ENCODE results near the gene OR7C2.
"Not testable (repeated sequence)": the region's sequence is repeated elsewhere in the genome, so short reads cannot be mapped to it uniquely, and the experiment has no call there.

The OR7C2 gene

DNA sequence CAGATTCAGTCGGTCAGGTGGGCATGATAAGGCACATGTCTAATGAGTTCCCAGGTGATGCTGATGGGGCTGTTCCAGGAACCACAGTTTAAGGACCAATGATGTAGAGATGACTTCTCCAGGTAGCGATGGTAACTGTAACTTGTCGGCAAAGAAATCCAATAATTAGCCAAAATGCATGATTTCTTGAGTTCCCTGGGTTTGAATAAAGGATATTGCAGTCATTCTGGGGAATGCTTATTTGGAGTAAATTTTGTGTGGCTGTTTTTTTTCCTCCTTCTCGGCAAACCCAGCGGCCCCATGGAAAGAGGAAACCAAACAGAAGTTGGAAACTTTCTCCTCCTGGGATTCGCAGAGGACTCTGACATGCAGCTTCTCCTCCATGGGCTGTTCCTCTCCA lies at the start of gene OR7C2:
OR7C2 (plus strand) TSS at position 301 of the 400 bp plus-strand sequence; CDS start at position 301, 0 bp downstream.
- Histone ChIP-seq H3K4me1 (no peaks in the 10 kb centered on the region), H3K27me3 (ENCODE audit: low read depth) (no peaks in the 10 kb centered on the region; the same call in 1 of the 2 replicates), H3K36me3 (replicated peaks) (no peaks in the 10 kb centered on the region), H3K4me3 (no peak within 1 kb of the TSS), H3K9me3 (no peaks in the 10 kb centered on the region)
- no peak for DNase-seq (ENCODE audit: low spot score in 2 of 2)
- in situ Hi-C loops (cut with MboI; ENCODE audit: low sequenced_read_pairs) = no loop called here

DNA sequence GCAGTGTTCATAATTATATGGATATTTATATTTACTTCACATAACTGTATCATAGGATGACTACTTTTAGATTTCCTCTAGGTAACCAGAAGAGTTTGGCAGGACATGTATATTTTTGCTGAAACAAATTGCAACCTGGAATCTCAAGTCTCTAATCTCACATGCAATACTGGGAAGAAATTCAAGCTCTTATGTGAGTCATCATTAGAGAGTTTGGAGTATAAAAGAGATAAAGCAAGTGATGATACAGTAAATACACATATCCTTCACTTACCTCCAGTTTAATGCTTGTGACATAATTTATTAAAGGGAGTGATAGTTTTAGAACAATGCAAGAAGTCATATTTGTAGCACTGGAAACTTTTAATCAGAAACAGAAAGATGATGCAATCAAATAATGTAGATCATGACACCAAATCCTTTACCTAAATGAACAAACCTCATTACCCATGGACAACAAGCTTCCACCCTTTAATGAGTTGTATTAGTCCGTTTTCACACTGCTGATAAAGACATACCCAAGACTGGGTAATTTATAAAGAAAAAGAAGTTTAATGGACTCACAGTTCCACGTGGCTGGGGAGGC lies 39.5 kb upstream of the OR7C2 start:
- Histone ChIP-seq H3K27me3 (ENCODE audit: low read depth) (peaks cover 5% of the 10 kb centered on the region; the same call in 1 of the 2 replicates), H3K9me3 (no peaks in the 10 kb centered on the region), H3K4me3 (no peak overlapping the region), H3K36me3 (replicated peaks) (no peaks in the 10 kb centered on the region), H3K4me1 (no peaks in the 10 kb centered on the region)
- DNase-seq (ENCODE audit: low spot score in 2 of 2) = no peak
- in situ Hi-C loops (cut with MboI; ENCODE audit: low sequenced_read_pairs) = no loop called here

DNA sequence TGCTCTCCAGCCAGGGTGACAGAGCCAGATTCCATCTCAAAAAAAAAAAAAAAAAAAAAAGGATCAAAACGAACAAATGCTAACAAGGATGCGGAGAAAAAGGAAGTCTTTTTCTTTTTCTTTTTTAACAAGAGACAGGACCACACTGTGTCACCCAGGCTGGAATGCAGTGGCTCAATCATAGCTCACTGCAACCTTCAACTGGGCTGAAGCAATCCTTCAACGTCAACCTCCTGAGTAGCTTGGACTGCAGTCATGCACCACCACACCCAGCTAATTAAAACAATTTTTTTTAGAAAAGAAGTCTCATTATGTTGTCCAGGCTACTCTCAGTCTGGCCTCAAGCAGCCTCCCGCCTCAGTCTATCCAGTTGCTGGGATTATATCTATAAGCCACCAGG lies 34.6 kb upstream of the OR7C2 start:
- peaks cover 5% of the 10 kb centered on the region for H3K27me3 ChIP-seq (ENCODE audit: low read depth)
- no peaks in the 10 kb centered on the region for H3K36me3 ChIP-seq (replicated peaks)
- H3K4me3 ChIP-seq = no peak overlapping the region
- no peak for DNase-seq (ENCODE audit: low spot score in 2 of 2)
- H3K9me3 ChIP-seq = no peaks in the 10 kb centered on the region
- in situ Hi-C loops (cut with MboI; ENCODE audit: low sequenced_read_pairs) = no loop called here
- no peaks in the 10 kb centered on the region for H3K4me1 ChIP-seq

DNA sequence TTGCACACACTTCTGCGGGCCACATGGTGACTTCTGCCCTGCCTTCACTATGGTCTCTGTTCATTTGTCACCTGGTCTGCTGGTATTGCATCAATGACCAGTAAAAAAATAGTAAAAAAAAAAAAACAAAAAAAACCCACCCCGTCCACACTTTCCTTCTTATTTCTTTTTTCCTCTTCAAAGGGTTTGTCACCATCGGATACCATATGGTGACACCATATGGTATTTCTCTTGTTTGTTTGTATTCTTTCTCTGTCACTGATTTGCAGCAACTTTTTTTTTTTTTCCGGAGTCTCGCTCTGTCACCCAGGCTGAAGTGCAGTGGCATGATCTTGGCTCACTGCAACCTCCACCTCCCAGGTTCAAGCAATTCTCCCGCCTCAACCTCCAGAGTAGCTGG lies 26.2 kb upstream of the OR7C2 start:
- in situ Hi-C loops (cut with MboI; ENCODE audit: low sequenced_read_pairs) = no loop called here
- H3K4me1 ChIP-seq = no peaks in the 10 kb centered on the region
- H3K36me3 ChIP-seq (replicated peaks) = no peaks in the 10 kb centered on the region
- no peaks in the 10 kb centered on the region for H3K9me3 ChIP-seq
- DNase-seq (ENCODE audit: low spot score in 2 of 2) = no peak
- peaks cover 5% of the 10 kb centered on the region; the same call in 1 of the 2 replicates for H3K27me3 ChIP-seq (ENCODE audit: low read depth)
- no peak overlapping the region for H3K4me3 ChIP-seq

DNA sequence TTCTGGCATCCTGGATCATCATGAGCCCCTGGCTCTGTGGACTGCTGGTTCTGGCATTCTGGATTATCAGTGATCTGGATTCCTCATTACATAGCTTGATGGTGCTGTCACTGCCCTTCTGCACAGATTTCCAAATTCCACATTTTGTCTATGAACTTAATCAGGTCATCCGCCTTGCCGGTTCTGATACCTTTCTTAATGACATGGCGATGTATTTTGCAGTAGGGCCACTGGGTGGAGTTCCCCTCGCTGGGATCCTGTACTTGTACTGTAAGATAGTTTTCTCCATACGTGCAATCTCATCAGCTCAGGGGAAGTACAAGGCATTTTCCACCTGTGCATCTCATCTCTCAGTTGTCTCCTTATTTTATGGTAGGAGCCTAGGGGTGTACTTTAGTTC lies 24.4 kb upstream of the OR7C2 start:
- Histone ChIP-seq H3K4me1 (no peaks in the 10 kb centered on the region), H3K36me3 (replicated peaks) (no peaks in the 10 kb centered on the region), H3K27me3 (ENCODE audit: low read depth) (peaks cover 2% of the 10 kb centered on the region; the same call in 1 of the 2 replicates), H3K9me3 (no peaks in the 10 kb centered on the region), H3K4me3 (no peak overlapping the region)
- DNase-seq (ENCODE audit: low spot score in 2 of 2) = no peak
- in situ Hi-C loops (cut with MboI; ENCODE audit: low sequenced_read_pairs) = no loop called here

DNA sequence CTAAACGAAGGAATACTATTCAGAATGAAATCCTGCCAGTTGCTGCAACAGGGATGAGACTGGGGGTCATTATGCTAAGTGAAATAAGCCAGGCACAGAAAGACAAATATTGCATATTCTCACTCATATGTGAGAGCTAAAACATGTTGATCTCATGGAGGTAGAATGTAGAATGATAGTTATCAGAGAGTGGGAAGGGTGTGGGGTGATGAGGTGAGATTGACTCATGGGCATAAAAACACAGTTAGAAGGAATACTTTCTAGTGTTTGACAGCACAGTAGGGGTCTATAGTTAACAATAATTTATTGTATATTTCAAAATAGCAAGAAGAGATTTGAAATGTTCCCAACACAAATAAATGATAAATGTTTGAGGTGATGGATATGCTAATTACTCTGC lies 7.8 kb upstream of the OR7C2 start:
- no peaks in the 10 kb centered on the region for H3K9me3 ChIP-seq
- no peak for DNase-seq (ENCODE audit: low spot score in 2 of 2)
- H3K27me3 ChIP-seq (ENCODE audit: low read depth) = no peaks in the 10 kb centered on the region
- in situ Hi-C loops (cut with MboI; ENCODE audit: low sequenced_read_pairs) = no loop called here
- no peak overlapping the region for H3K4me3 ChIP-seq
- no peaks in the 10 kb centered on the region for H3K4me1 ChIP-seq
- no peaks in the 10 kb centered on the region for H3K36me3 ChIP-seq (replicated peaks)

DNA sequence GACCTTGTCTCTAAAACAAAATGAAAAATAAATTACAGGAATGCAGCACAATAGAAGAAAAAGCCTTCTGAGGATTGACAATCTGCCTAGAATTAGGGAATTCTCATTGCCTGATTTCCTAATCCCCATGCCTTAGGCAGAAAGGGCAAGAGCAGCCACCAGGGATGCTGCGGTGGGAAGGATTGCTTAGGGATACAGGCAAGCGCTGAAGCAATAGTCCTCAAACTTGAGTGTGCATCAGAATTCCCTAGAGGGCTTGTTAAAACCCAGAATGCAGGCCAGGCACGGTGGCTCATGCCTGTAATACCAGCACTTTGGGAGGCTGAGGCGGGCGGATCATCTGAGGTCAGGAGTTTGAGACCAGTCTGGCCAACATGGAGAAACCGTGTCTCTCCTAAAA lies 1.0 kb upstream of the OR7C2 start:
- H3K27me3 ChIP-seq (ENCODE audit: low read depth) = no peaks in the 10 kb centered on the region; the same call in 1 of the 2 replicates
- DNase-seq (ENCODE audit: low spot score in 2 of 2) = no peak
- no peak overlapping the region for H3K4me3 ChIP-seq
- in situ Hi-C loops (cut with MboI; ENCODE audit: low sequenced_read_pairs) = no loop called here
- no peaks in the 10 kb centered on the region for H3K9me3 ChIP-seq
- H3K36me3 ChIP-seq (replicated peaks) = no peaks in the 10 kb centered on the region
- no peaks in the 10 kb centered on the region for H3K4me1 ChIP-seq

DNA sequence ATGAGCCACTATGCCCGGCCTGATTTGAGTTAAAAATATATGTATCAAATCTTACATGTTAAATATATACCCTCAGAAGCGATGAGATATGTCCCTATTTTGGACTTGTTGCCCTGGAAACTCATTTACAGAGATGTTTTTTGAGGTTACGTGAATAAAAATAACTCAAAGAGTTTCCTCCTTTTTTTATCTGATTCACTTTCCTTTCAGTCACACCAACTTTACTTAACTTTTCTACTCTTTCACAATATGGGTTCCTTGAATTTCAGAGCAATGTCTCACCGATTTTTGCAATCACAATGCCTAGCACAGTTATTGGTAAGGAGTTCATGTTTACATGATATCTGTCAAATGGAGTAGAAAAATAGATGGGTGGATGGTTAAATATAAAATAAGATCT lies 2.3 kb downstream of the OR7C2 start:
- Histone ChIP-seq H3K9me3 (no peaks in the 10 kb centered on the region), H3K27me3 (ENCODE audit: low read depth) (no peaks in the 10 kb centered on the region; the same call in 1 of the 2 replicates), H3K4me3 (no peak overlapping the region), H3K36me3 (replicated peaks) (no peaks in the 10 kb centered on the region), H3K4me1 (no peaks in the 10 kb centered on the region)
- in situ Hi-C loops (cut with MboI; ENCODE audit: low sequenced_read_pairs) = no loop called here
- no peak for DNase-seq (ENCODE audit: low spot score in 2 of 2)

DNA sequence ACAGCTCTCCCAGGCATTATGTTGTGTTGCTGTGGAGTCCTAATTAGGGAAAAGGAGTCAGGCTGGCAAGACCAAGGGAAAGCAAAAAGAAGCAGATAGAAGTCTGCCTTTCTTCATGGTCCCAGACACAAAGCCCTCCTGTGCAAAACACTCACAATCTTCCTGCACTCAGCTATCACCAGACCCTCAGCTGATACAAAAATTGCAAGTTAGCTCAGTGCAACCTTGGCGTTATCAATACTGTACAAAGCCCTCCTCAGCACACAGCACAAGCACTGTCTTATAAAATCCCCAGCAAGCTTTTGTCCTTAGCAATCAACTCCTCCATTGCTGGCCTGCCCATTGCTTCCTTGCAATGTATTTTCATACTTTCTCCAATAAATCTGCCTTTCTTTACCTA lies 3.2 kb downstream of the OR7C2 start:
- Histone ChIP-seq H3K9me3 (no peaks in the 10 kb centered on the region), H3K4me1 (no peaks in the 10 kb centered on the region), H3K36me3 (replicated peaks) (no peaks in the 10 kb centered on the region), H3K4me3 (no peak overlapping the region), H3K27me3 (ENCODE audit: low read depth) (no peaks in the 10 kb centered on the region; the same call in 1 of the 2 replicates)
- in situ Hi-C loops (cut with MboI; ENCODE audit: low sequenced_read_pairs) = no loop called here
- no peak for DNase-seq (ENCODE audit: low spot score in 2 of 2)

DNA sequence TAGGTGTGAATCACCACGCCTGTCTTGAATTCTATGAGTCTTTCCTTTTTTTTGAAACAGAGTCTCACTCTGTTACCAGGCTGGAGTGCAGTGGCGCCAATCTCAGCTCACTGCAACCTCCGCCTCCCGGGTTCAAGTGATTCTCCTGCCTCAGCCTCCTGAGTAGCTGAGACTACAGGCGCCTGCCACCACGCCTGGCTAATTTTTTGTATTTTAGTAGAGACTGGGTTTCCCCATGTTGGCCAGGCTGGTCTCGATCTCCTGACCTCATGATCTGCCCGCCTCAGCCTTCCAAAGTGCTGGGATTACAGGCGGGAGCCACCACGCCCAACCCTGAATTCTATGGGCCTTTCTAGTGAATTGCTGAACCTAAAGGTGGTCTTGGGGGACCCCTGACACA lies 8.1 kb downstream of the OR7C2 start:
- H3K36me3 ChIP-seq (replicated peaks); H3K27me3 ChIP-seq (ENCODE audit: low read depth); DNase-seq (ENCODE audit: low spot score in 2 of 2); in situ Hi-C loops (cut with MboI; ENCODE audit: low sequenced_read_pairs); H3K4me1 ChIP-seq; H3K4me3 ChIP-seq; H3K9me3 ChIP-seq: not testable (repeated sequence)

DNA sequence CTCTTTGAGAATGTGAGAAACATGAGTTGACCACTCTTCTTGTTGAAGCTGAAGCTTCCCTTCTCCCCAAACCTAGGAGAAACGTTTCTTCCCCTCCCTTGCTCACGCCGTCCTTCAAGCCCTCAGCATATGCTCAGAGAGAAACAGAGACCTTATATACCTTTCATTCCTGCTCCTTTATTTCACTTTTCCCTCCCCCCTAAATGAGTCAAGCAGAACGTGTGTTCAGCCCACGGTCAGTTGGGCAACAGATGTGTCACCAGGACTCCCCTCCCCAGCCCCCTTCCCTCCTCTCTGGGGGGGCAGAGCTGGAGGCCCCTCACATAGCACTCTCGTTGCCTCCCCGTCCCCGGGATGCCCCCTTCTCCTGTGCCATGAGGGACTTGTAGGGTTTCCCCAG lies 8.6 kb downstream of the OR7C2 start:
- Histone ChIP-seq H3K36me3 (replicated peaks) (no peaks in the 10 kb centered on the region), H3K4me1 (no peaks in the 10 kb centered on the region), H3K9me3 (no peaks in the 10 kb centered on the region), H3K4me3 (no peak overlapping the region), H3K27me3 (ENCODE audit: low read depth) (no peaks in the 10 kb centered on the region)
- no peak for DNase-seq (ENCODE audit: low spot score in 2 of 2)
- in situ Hi-C loops (cut with MboI; ENCODE audit: low sequenced_read_pairs) = no loop called here

DNA sequence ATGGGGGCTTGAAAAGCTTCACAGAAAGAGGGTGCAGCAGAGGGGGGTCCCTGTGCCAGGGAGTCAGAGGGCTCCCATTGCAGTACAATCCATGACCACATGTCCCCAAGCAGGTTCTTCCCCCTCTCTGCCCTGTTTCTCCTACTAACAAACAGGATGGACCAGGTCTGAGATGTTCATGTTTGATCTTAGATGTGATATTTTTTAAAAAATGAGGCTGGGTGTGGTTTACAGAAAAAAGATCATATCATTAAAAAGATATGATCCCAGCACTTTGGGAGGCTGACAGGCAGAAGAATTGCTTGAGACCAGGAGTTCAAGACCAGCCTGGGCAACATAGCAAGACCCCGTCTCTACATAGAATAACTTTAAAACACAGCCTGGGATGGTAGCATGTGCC lies 9.1 kb downstream of the OR7C2 start:
- in situ Hi-C loops (cut with MboI; ENCODE audit: low sequenced_read_pairs) = no loop called here
- no peak for DNase-seq (ENCODE audit: low spot score in 2 of 2)
- H3K27me3 ChIP-seq (ENCODE audit: low read depth) = no peaks in the 10 kb centered on the region
- no peaks in the 10 kb centered on the region for H3K4me1 ChIP-seq
- H3K4me3 ChIP-seq = no peak overlapping the region
- no peaks in the 10 kb centered on the region for H3K36me3 ChIP-seq (replicated peaks)
- H3K9me3 ChIP-seq = no peaks in the 10 kb centered on the region

DNA sequence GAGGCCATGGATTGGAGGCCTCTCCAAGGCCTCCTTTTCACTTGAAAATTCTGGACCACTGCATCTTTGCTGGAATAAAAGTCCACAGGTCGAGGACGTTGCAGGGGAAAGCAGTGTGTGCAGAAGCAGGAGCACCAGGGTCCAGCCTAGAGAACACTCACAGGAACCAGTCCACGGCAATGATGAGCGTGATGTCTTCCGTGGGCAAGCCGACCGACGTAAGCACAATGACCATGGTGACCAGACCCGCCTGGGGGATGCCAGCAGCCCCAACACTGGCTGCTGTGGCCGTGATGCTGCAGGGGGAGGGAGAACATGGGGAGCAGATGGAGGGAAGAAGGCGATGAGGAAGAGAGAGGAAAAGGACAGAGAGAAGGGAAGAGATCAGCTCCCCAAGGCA lies 11.5 kb downstream of the OR7C2 start:
- DNase-seq (ENCODE audit: low spot score in 2 of 2) = no peak

DNA sequence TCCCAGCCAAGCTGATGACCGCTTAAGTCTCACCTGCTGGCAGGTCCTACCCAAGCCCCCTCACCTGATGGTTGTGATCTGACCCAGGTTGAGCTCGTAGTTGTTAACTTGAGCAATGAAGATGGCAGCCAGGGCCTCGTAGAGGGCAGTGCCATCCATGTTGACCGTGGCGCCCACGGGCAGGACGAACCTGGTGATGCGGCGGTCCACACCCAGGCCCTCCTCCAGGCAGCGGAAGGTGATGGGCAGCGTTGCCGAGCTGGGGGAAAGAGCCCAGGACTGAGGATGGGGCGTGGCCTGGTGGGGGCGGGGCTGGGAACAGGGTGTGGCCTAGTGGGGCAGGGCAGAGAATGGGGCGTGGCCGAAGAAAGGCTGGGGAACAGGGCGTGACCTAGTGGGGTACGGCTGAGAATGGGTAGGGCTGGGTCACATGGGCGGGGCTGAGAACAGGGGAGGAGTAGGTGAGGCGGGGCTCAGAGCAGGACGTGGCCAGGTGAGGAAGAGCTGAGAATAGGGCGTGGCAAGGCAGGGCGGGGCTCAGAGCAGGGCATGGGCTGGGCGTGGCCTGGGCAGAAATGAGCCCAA lies 12.9 kb downstream of the OR7C2 start:
- in situ Hi-C loops (cut with MboI; ENCODE audit: low sequenced_read_pairs) = no loop called here

More for the DNA sequence above, 11.5 kb downstream of the OR7C2 start:
- H3K36me3 ChIP-seq (replicated peaks) = no peaks in the 10 kb centered on the region
- no peaks in the 10 kb centered on the region for H3K9me3 ChIP-seq
- in situ Hi-C loops (cut with MboI; ENCODE audit: low sequenced_read_pairs) = no loop called here
- H3K4me3 ChIP-seq = no peak overlapping the region
- no peaks in the 10 kb centered on the region for H3K4me1 ChIP-seq
- H3K27me3 ChIP-seq (ENCODE audit: low read depth) = no peaks in the 10 kb centered on the region

DNA sequence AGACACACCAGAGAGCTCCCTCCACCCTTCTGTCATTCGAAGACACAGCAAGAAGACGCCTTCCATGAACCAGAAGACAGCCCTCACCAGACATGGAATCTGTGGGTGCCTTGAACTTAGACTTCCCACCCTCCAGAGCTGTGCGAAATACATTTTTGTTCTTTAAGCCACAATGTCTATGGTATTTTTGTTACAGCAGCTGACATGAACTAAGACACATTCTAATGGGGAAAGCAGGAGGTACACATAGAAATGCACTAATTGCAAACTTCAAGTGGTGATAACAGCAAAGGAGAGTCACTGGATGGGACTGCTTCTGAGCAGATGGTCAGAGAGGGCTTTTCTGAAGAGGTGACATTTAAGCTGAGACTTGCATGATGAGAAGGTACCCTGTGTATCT lies 16.2 kb downstream of the OR7C2 start:
- peaks cover 6% of the 10 kb centered on the region; the same call in 1 of the 2 replicates for H3K36me3 ChIP-seq (replicated peaks)
- no peak overlapping the region for H3K4me3 ChIP-seq
- in situ Hi-C loops (cut with MboI; ENCODE audit: low sequenced_read_pairs) = no loop called here
- no peak for DNase-seq (ENCODE audit: low spot score in 2 of 2)
- H3K9me3 ChIP-seq = peaks cover 3% of the 10 kb centered on the region; the same call in 1 of the 2 replicates
- no peaks in the 10 kb centered on the region for H3K4me1 ChIP-seq
- H3K27me3 ChIP-seq (ENCODE audit: low read depth) = no peaks in the 10 kb centered on the region

More for the DNA sequence above, 12.9 kb downstream of the OR7C2 start:
- Histone ChIP-seq H3K36me3 (replicated peaks) (no peaks in the 10 kb centered on the region), H3K9me3 (no peaks in the 10 kb centered on the region), H3K4me1 (no peaks in the 10 kb centered on the region), H3K4me3 (no peak overlapping the region), H3K27me3 (ENCODE audit: low read depth) (no peaks in the 10 kb centered on the region)
- DNase-seq (ENCODE audit: low spot score in 2 of 2) = peak in 1 of 2 experiments; percentile 31
